ENCODE results near the gene HBD.

Gene HBD

DNA sequence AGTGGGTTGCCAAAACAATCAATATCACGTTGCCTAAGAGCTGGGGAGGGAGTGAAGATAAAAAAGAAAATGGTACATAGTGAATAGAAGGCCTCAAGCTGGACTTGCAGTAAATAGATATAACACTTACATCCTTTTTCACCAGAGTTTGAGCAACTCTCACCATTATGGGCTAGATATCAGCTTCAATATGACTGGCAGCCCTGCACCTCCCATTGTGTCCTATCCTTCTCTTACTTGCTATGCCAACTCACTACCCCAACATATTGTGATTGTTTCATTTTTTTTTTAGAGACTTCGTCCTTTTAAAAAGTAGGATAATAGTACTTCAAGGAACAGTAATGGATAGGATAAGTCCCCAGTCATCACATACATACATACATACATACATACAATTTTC is 7.9 kb upstream of the HBD start:
- Histone ChIP-seq H3K27me3 (ENCODE audit: control insufficient read depth, insufficient read depth, low read length) (no peaks in the 10 kb centered on the region), H3K4me3 (ENCODE audit: low read length) (no peak overlapping the region), H3K9ac (ENCODE audit: low read length) (no peak overlapping the region)

GRCh38 chr11:5241458-5241857 is 7.2 kb upstream of the HBD start:
- no peak overlapping the region for H3K9ac ChIP-seq (ENCODE audit: low read length)
- no peaks in the 10 kb centered on the region for H3K4me1 ChIP-seq (ENCODE audit: control insufficient read depth, low read depth, low read length)
- no peaks in the 10 kb centered on the region for H3K36me3 ChIP-seq (ENCODE audit: control insufficient read depth, low read depth, low read length)
- no peaks in the 10 kb centered on the region for H3K27me3 ChIP-seq (ENCODE audit: control insufficient read depth, insufficient read depth, low read length)
- no peak overlapping the region for H3K27ac ChIP-seq (ENCODE audit: low read length)
- H3K4me3 ChIP-seq (ENCODE audit: low read length) = no peak overlapping the region
- no peaks in the 10 kb centered on the region for H3K9me3 ChIP-seq (ENCODE audit: control insufficient read depth, low read depth, low read length)

More for the DNA sequence above, 7.9 kb upstream of the HBD start:
- Histone ChIP-seq H3K4me1 (ENCODE audit: control insufficient read depth, low read depth, low read length) (no peaks in the 10 kb centered on the region), H3K27ac (ENCODE audit: low read length) (no peak overlapping the region), H3K36me3 (ENCODE audit: control insufficient read depth, low read depth, low read length) (no peaks in the 10 kb centered on the region), H3K9me3 (ENCODE audit: control insufficient read depth, low read depth, low read length) (no peaks in the 10 kb centered on the region)

DNA sequence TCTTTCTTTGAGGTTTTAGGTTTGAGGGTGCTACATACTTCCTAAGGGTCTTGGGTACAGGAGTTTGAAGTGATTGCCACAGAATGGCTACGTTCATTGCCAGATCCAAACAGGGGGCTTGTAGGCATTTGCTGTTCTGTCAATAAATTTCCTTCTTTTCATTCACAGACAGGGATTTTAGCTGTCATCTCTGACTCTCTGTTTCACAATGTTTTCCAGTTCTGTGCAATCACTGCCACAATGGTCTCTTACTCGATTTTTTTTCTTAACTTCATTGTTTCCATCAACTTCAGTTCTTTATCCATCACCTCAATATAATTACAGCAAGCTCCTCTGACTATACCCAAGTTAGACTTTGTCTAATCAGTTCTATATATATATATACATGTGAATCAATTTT is 6.2 kb upstream of the HBD start:
- no peak overlapping the region for H3K9ac ChIP-seq (ENCODE audit: low read length)

GRCh38 chr11:5240056-5240455 is 5.8 kb upstream of the HBD start:
- Histone ChIP-seq H3K27me3 (ENCODE audit: control insufficient read depth, insufficient read depth, low read length) (no peaks in the 10 kb centered on the region), H3K4me1 (ENCODE audit: control insufficient read depth, low read depth, low read length) (no peaks in the 10 kb centered on the region), H3K9me3 (ENCODE audit: control insufficient read depth, low read depth, low read length) (no peaks in the 10 kb centered on the region), H3K27ac (ENCODE audit: low read length) (no peak overlapping the region), H3K36me3 (ENCODE audit: control insufficient read depth, low read depth, low read length) (no peaks in the 10 kb centered on the region), H3K4me3 (ENCODE audit: low read length) (no peak overlapping the region), H3K9ac (ENCODE audit: low read length) (no peak overlapping the region)

More for the DNA sequence above, 6.2 kb upstream of the HBD start:
- Histone ChIP-seq H3K9me3 (ENCODE audit: control insufficient read depth, low read depth, low read length) (no peaks in the 10 kb centered on the region), H3K4me1 (ENCODE audit: control insufficient read depth, low read depth, low read length) (no peaks in the 10 kb centered on the region), H3K36me3 (ENCODE audit: control insufficient read depth, low read depth, low read length) (no peaks in the 10 kb centered on the region), H3K4me3 (ENCODE audit: low read length) (no peak overlapping the region), H3K27me3 (ENCODE audit: control insufficient read depth, insufficient read depth, low read length) (no peaks in the 10 kb centered on the region), H3K27ac (ENCODE audit: low read length) (no peak overlapping the region)

GRCh38 chr11:5239046-5239445 is 4.8 kb upstream of the HBD start:
- Histone ChIP-seq H3K36me3 (ENCODE audit: control insufficient read depth, low read depth, low read length) (no peaks in the 10 kb centered on the region), H3K9ac (ENCODE audit: low read length) (no peak overlapping the region), H3K4me1 (ENCODE audit: control insufficient read depth, low read depth, low read length) (no peaks in the 10 kb centered on the region), H3K27me3 (ENCODE audit: control insufficient read depth, insufficient read depth, low read length) (no peaks in the 10 kb centered on the region), H3K4me3 (ENCODE audit: low read length) (no peak overlapping the region), H3K27ac (ENCODE audit: low read length) (no peak overlapping the region), H3K9me3 (ENCODE audit: control insufficient read depth, low read depth, low read length) (no peaks in the 10 kb centered on the region)

GRCh38 chr11:5238486-5238885 is 4.2 kb upstream of the HBD start:
- no peaks in the 10 kb centered on the region for H3K9me3 ChIP-seq (ENCODE audit: control insufficient read depth, low read depth, low read length)
- H3K4me1 ChIP-seq (ENCODE audit: control insufficient read depth, low read depth, low read length) = no peaks in the 10 kb centered on the region
- no peak overlapping the region for H3K9ac ChIP-seq (ENCODE audit: low read length)
- H3K4me3 ChIP-seq (ENCODE audit: low read length) = no peak overlapping the region
- H3K27ac ChIP-seq (ENCODE audit: low read length) = no peak overlapping the region
- no peaks in the 10 kb centered on the region for H3K36me3 ChIP-seq (ENCODE audit: control insufficient read depth, low read depth, low read length)
- H3K27me3 ChIP-seq (ENCODE audit: control insufficient read depth, insufficient read depth, low read length) = no peaks in the 10 kb centered on the region

DNA sequence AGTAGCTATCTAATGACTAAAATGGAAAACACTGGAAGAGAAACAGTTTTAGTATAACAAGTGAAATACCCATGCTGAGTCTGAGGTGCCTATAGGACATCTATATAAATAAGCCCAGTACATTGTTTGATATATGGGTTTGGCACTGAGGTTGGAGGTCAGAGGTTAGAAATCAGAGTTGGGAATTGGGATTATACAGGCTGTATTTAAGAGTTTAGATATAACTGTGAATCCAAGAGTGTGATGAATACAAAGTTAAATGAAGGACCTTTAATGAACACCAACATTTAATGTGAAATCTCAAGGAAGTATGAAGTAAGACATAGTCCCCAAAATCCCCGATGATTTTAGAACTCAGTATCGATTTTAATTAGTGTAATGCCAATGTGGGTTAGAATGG is 3.1 kb upstream of the HBD start:
- no peaks in the 10 kb centered on the region for H3K36me3 ChIP-seq (ENCODE audit: control insufficient read depth, low read depth, low read length)
- H3K27me3 ChIP-seq (ENCODE audit: control insufficient read depth, insufficient read depth, low read length) = no peaks in the 10 kb centered on the region
- no peaks in the 10 kb centered on the region for H3K4me1 ChIP-seq (ENCODE audit: control insufficient read depth, low read depth, low read length)
- no peak overlapping the region for H3K4me3 ChIP-seq (ENCODE audit: low read length)
- H3K9me3 ChIP-seq (ENCODE audit: control insufficient read depth, low read depth, low read length) = no peaks in the 10 kb centered on the region
- no peak overlapping the region for H3K27ac ChIP-seq (ENCODE audit: low read length)
- no peak overlapping the region for H3K9ac ChIP-seq (ENCODE audit: low read length)

- no peaks in the 10 kb centered on the region for H3K27me3 ChIP-seq (ENCODE audit: control insufficient read depth, insufficient read depth, low read length)
- no peaks in the 10 kb centered on the region for H3K9me3 ChIP-seq (ENCODE audit: control insufficient read depth, low read depth, low read length)
- no peak overlapping the region for H3K9ac ChIP-seq (ENCODE audit: low read length)
- H3K4me3 ChIP-seq (ENCODE audit: low read length) = no peak overlapping the region
- H3K36me3 ChIP-seq (ENCODE audit: control insufficient read depth, low read depth, low read length) = no peaks in the 10 kb centered on the region
- no peak overlapping the region for H3K27ac ChIP-seq (ENCODE audit: low read length)
- no peaks in the 10 kb centered on the region for H3K4me1 ChIP-seq (ENCODE audit: control insufficient read depth, low read depth, low read length)
Observed at GRCh38 chr11:5235364-5236095, 1.2 kb upstream of the HBD start.

DNA sequence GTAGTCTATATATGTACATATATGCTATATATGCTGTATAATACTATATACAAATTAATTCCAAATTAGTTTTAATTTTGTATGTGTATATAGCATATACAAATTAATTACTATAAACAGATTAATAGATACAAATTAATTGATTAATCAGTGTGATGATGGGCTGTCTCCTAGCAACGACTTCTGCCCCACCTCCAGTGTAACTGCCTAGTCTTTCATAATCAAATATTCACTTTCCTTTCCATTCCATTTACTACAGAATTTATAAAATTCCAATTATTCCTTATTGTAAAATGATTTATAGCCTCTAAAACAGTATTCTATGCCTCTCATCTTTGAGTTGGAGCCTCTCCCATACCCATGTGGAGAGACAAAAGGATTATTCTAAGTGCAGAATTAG is 976 bp downstream of the HBD start:
- no peak overlapping the region for H3K27ac ChIP-seq (ENCODE audit: low read length)
- H3K9ac ChIP-seq (ENCODE audit: low read length) = no peak overlapping the region
- no peaks in the 10 kb centered on the region for H3K4me1 ChIP-seq (ENCODE audit: control insufficient read depth, low read depth, low read length)
- H3K4me3 ChIP-seq (ENCODE audit: low read length) = no peak overlapping the region
- H3K36me3 ChIP-seq (ENCODE audit: control insufficient read depth, low read depth, low read length) = no peaks in the 10 kb centered on the region
- H3K27me3 ChIP-seq (ENCODE audit: control insufficient read depth, insufficient read depth, low read length) = no peaks in the 10 kb centered on the region
- no peaks in the 10 kb centered on the region for H3K9me3 ChIP-seq (ENCODE audit: control insufficient read depth, low read depth, low read length)

GRCh38 chr11:5232821-5233220 is 1.5 kb downstream of the HBD start:
- H3K9ac ChIP-seq (ENCODE audit: low read length) = no peak overlapping the region

DNA sequence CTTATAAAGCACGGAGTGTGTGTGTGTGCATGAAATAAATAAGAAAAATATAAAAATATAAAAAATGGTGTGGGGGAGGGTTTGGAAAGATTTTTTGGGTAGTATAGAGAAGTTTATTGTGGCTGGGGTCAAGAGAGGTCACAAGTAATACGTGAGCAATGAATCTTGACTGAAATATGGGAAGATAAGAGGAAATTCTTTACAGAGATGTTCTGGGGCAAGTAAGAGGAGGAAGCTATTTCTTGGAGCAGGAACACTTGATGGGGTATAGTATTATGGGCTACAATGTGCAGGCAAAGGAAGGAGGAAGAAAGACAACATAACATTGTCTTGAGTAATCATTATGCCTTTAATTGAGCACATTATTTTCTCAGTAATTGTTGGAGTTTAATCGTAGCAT is 2.1 kb downstream of the HBD start:
- Histone ChIP-seq H3K4me1 (ENCODE audit: control insufficient read depth, low read depth, low read length) (no peaks in the 10 kb centered on the region), H3K9me3 (ENCODE audit: control insufficient read depth, low read depth, low read length) (no peaks in the 10 kb centered on the region), H3K9ac (ENCODE audit: low read length) (no peak overlapping the region), H3K36me3 (ENCODE audit: control insufficient read depth, low read depth, low read length) (no peaks in the 10 kb centered on the region), H3K4me3 (ENCODE audit: low read length) (no peak overlapping the region), H3K27ac (ENCODE audit: low read length) (no peak overlapping the region), H3K27me3 (ENCODE audit: control insufficient read depth, insufficient read depth, low read length) (no peaks in the 10 kb centered on the region)

More at GRCh38 chr11:5232821-5233220, 1.5 kb downstream of the HBD start:
- Histone ChIP-seq H3K36me3 (ENCODE audit: control insufficient read depth, low read depth, low read length) (no peaks in the 10 kb centered on the region), H3K27ac (ENCODE audit: low read length) (no peak overlapping the region), H3K27me3 (ENCODE audit: control insufficient read depth, insufficient read depth, low read length) (no peaks in the 10 kb centered on the region), H3K4me1 (ENCODE audit: control insufficient read depth, low read depth, low read length) (no peaks in the 10 kb centered on the region), H3K4me3 (ENCODE audit: low read length) (no peak overlapping the region), H3K9me3 (ENCODE audit: control insufficient read depth, low read depth, low read length) (no peaks in the 10 kb centered on the region)

DNA sequence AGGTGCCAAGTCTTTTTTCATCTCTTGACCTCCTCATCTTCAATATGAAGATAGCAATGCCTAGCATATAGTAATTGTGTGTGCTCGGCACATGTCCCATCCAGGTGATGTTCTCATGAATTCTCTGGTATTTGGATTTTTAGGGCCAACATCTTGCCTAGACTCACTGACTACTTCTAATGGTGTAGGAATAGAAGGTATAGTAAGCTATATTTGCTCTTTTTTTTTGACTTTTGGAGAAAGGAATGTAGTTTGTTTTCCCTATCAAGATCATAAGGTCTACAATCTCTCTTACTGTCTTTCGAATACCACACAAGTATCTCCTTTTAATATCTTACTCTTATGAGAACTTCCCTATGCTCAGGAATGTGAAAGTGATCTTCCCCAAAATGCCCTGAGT is 3.2 kb downstream of the HBD start:
- Histone ChIP-seq H3K27me3 (ENCODE audit: control insufficient read depth, insufficient read depth, low read length) (no peaks in the 10 kb centered on the region), H3K9me3 (ENCODE audit: control insufficient read depth, low read depth, low read length) (no peaks in the 10 kb centered on the region), H3K4me1 (ENCODE audit: control insufficient read depth, low read depth, low read length) (no peaks in the 10 kb centered on the region), H3K9ac (ENCODE audit: low read length) (no peak overlapping the region), H3K27ac (ENCODE audit: low read length) (no peak overlapping the region), H3K36me3 (ENCODE audit: control insufficient read depth, low read depth, low read length) (no peaks in the 10 kb centered on the region), H3K4me3 (ENCODE audit: low read length) (no peak overlapping the region)

Measured in iPS-18a (cell line).